ENCODE results near the gene TTC38. TPM values are rescaled to one million over a fixed set of nuclear protein-coding genes. Genes with fewer than 3 reads are reported as not detected.

The TTC38 gene
- total RNA-seq, 1 experiment from 2014 or later = 31.5 TPM

DNA sequence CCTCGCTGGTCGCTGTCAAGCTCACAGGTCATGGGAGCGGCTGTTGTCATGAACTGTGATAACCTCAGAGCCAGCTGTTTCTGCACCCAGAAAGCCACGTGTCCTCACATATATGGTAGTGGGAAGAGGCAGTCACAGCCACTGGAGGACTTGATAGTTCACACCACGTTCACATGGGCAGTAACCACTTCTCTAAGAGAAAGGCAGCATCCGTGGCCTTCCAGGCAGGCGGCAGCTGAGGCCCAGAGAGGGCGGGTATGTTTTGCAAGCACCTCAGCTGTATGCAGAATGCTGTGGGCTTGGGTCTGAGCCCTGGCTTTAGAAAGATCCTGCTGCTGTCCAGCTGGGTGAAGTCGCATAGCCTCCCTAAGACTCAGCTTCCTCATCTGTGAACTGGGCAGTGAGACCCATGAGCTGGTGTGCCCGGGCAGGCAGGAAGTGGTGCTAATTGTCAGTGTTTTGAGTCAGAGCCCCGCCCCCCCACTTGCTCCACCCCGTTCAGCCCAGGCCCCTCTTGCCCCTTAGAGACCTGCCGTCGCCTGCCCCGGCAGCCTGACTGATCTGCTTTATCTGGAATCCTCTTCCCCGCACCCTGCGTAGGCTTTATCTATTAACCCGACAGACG is 13.3 kb downstream of the TTC38 start:
- Histone ChIP-seq H2BK15ac (ENCODE audit: low read depth, low read length) (no peak overlapping the region), H4K8ac (replicated peaks; ENCODE audit: insufficient read length, low read depth, low read length) (no peak overlapping the region), H3K14ac (ENCODE audit: insufficient read depth, low read length) (no peak overlapping the region), H4K5ac (ENCODE audit: insufficient read length, low read depth, low read length) (no peak overlapping the region), H3K79me1 (ENCODE audit: insufficient read depth, low read depth, low read length, poor library complexity, severe bottlenecking) (no peaks in the 10 kb centered on the region), H3K23me2 (ENCODE audit: insufficient read length, low read depth, low read length, poor library complexity, severe bottlenecking) (no peaks in the 10 kb centered on the region), H2AFZ (ENCODE audit: low read length) (no peak overlapping the region), H3K27me3 (ENCODE audit: insufficient read depth, low read length) (no peaks in the 10 kb centered on the region), H3K23ac (ENCODE audit: insufficient read length, low read depth, low read length) (no peak overlapping the region), H3K79me2 (ENCODE audit: insufficient read depth, low read length) (no peaks in the 10 kb centered on the region), H2BK20ac (ENCODE audit: low read depth, low read length, poor library complexity, severe bottlenecking) (no peak overlapping the region), H3K4me2 (ENCODE audit: insufficient read depth, insufficient read length, low read length) (no peak overlapping the region), H3K18ac (ENCODE audit: insufficient read length, low read depth, low read length) (no peak overlapping the region), H4K91ac (ENCODE audit: insufficient read length, low read depth, low read length) (no peak overlapping the region), H3K4ac (ENCODE audit: low read depth, low read length) (no peak overlapping the region), H3K9me3 (ENCODE audit: control insufficient read depth, low read depth, low read length) (no peaks in the 10 kb centered on the region), H2AK5ac (ENCODE audit: insufficient read length, low read length) (no peak overlapping the region), H3K27ac (ENCODE audit: insufficient read length, low read depth, low read length) (no peak overlapping the region), H3T11ph (ENCODE audit: low read length) (no peak overlapping the region), H2BK5ac (ENCODE audit: insufficient read length, low read length) (no peak overlapping the region), H3K56ac (ENCODE audit: insufficient read length, low read depth, low read length) (no peak overlapping the region), H3K4me1 (ENCODE audit: insufficient read depth, low read length) (no peaks in the 10 kb centered on the region), H4K20me1 (ENCODE audit: control insufficient read depth, insufficient read depth, insufficient read length) (no peaks in the 10 kb centered on the region), H3K9ac (ENCODE audit: extremely low read depth, insufficient read length, low read length) (no peak overlapping the region), H2BK12ac (ENCODE audit: insufficient read length, low read depth, low read length) (no peak overlapping the region), H2BK120ac (ENCODE audit: low read depth, low read length, poor library complexity, severe bottlenecking) (no peak overlapping the region)
- H3K27me3 Mint-ChIP-seq (ENCODE audit: low read depth) = no peaks in the 10 kb centered on the region
- TF ChIP-seq, protein P1, sequence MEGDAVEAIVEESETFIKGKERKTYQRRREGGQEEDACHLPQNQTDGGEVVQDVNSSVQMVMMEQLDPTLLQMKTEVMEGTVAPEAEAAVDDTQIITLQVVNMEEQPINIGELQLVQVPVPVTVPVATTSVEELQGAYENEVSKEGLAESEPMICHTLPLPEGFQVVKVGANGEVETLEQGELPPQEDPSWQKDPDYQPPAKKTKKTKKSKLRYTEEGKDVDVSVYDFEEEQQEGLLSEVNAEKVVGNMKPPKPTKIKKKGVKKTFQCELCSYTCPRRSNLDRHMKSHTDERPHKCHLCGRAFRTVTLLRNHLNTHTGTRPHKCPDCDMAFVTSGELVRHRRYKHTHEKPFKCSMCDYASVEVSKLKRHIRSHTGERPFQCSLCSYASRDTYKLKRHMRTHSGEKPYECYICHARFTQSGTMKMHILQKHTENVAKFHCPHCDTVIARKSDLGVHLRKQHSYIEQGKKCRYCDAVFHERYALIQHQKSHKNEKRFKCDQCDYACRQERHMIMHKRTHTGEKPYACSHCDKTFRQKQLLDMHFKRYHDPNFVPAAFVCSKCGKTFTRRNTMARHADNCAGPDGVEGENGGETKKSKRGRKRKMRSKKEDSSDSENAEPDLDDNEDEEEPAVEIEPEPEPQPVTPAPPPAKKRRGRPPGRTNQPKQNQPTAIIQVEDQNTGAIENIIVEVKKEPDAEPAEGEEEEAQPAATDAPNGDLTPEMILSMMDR (conservative IDR thresholded peaks at IDR 0.05) = no peak
- peak; percentile 45 for DNase-seq
- H3K36me3 Mint-ChIP-seq (ENCODE audit: insufficient read depth in 1 of 3, low read depth in 3 of 3) = peaks cover 16 to 58% (median 58%) of the 10 kb centered on the region in 3 experiments; a peak in 6 of 7 replicates
- WGBS (ENCODE audit: extremely low coverage, insufficient read length, low lambda C conversion rate) = no CpG with 5 or more reads among the region's 19 CpGs
- H3K4me1 Mint-ChIP-seq = no peaks in the 10 kb centered on the region
- H3K27ac Mint-ChIP-seq = no peak overlapping the region; a peak in 1 of 7 replicates
- no peak overlapping the region for H3K4me3 Mint-ChIP-seq
- no peaks in the 10 kb centered on the region for H3K9me3 Mint-ChIP-seq

All from H9 (cell line).